ENCODE data around the gene GPR78. TPM values are rescaled to one million over a fixed set of nuclear protein-coding genes. Genes with fewer than 3 reads are reported as not detected.

The GPR78 gene
- total RNA-seq, 1 donor from 2014 or later: 0.09 TPM

DNA sequence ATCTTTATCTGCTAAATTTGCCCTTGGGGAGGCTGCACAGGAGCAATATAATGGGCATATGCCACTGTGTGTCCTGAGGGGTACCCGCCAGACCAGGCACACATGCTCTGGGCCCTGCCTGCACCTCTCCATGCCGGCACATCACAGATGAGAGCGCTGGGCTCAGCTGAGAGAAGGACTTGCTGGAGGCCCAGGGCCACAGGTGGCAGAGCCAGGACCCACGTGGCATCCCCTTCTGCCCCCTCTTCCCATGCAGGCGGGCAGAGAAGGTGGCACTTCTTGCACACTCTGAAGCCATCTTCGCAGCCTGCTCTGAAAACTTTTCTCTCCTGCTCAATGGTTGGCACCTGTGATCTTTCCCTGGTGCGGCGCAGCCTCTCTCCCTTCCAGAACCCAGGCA is 32.5 kb downstream of the GPR78 start:
- H3F3A ChIP-seq (ENCODE audit: low read depth): no peaks in the 10 kb centered on the region
- H3K9ac ChIP-seq: no peak overlapping the region
- H3K27me3 Mint-ChIP-seq (ENCODE audit: insufficient read depth, low read depth): peaks cover 6% of the 10 kb centered on the region
- no peaks in the 10 kb centered on the region for H3K36me3 ChIP-seq
- H4K20me1 ChIP-seq (ENCODE audit: low read depth): peaks cover 1% of the 10 kb centered on the region
- no peak overlapping the region for H2AFZ ChIP-seq (replicated peaks)
- H3K79me2 ChIP-seq (ENCODE audit: low read depth): no peaks in the 10 kb centered on the region
- no peaks in the 10 kb centered on the region for H3K27me3 ChIP-seq
- H3K9me3 Mint-ChIP-seq: no peaks in the 10 kb centered on the region
- H3K4me1 ChIP-seq: no peaks in the 10 kb centered on the region
- no peak overlapping the region for H3K4me2 ChIP-seq
- H3K36me3 Mint-ChIP-seq: no peaks in the 10 kb centered on the region
- H3K27ac Mint-ChIP-seq: no peak overlapping the region
- H3K4me1 Mint-ChIP-seq: no peaks in the 10 kb centered on the region
- no peak overlapping the region for H3K4me3 ChIP-seq
- H3K4me3 Mint-ChIP-seq: no peak overlapping the region
- no peak for TF ChIP-seq EZH2phosphoT487 (IDR thresholded peaks at IDR 0.05)
- no peak for DNase-seq (ENCODE audit: low spot score)
- no peak overlapping the region for H3K27ac ChIP-seq
- H3K9me3 ChIP-seq (ENCODE audit: low read depth): no peaks in the 10 kb centered on the region

DNA sequence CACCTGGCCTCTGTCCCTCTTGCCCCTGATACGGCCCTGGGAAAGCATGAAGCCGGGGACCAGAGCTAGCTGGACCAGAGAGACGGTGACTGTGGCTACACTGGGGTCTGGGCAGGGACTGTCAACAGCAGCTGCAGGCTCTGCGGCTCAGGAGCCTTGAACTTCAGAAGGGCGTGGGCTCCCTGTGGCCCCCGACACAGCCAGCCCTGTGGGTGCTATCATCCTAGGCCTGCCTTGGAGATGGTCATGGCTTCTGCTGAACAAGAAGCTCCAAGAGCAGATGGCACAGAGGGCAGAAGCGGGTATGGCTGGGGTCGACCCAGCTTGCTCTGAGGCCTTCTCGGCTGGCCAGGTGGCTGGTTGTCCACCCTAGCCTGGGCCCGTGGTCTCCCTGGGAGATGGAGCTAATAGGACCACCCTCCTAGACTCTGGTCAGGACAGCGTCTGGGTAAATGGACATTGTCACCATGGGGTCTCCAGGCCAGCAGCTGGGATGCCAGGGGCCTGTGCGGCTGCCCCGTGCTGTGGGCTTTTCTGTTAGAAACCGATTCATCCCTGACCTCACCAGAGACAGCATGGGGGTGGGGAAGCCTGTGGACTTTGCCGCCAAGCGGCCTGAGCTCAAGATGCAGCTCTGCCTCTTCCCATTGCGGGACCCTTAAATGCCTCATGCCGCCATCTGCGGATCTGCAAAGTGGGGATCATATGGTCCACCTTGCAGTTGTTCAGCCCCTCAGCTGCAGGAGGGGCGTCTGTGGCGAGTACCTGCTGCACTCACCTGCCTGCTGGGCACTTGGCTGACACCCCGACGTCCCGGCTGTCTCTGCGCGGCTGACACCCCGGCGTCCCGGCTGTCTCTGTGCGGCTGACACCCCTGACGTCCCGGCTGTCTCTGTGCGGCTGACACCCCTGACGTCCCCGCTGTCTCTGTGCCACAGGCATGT is 33.5 kb downstream of the GPR78 start:
- Histone ChIP-seq H3K27ac (no peak overlapping the region), H3K4me3 (no peak overlapping the region), H3K36me3 (no peaks in the 10 kb centered on the region), H3K9me3 (ENCODE audit: low read depth) (no peaks in the 10 kb centered on the region), H3K27me3 (no peaks in the 10 kb centered on the region), H4K20me1 (ENCODE audit: low read depth) (peaks cover 4% of the 10 kb centered on the region), H3K4me2 (no peak overlapping the region), H3K9ac (no peak overlapping the region), H3K79me2 (ENCODE audit: low read depth) (no peaks in the 10 kb centered on the region), H2AFZ (replicated peaks) (no peak overlapping the region), H3K4me1 (no peaks in the 10 kb centered on the region), H3F3A (ENCODE audit: low read depth) (no peaks in the 10 kb centered on the region)
- DNase-seq (ENCODE audit: low spot score): no peak
- H3K27me3 Mint-ChIP-seq (ENCODE audit: insufficient read depth, low read depth): peaks cover 10% of the 10 kb centered on the region
- TF ChIP-seq EZH2phosphoT487 (IDR thresholded peaks at IDR 0.05) (no peak), EZH2 (IDR thresholded peaks at IDR 0.05) (no peak)
- TF ChIP-seq, protein P1, sequence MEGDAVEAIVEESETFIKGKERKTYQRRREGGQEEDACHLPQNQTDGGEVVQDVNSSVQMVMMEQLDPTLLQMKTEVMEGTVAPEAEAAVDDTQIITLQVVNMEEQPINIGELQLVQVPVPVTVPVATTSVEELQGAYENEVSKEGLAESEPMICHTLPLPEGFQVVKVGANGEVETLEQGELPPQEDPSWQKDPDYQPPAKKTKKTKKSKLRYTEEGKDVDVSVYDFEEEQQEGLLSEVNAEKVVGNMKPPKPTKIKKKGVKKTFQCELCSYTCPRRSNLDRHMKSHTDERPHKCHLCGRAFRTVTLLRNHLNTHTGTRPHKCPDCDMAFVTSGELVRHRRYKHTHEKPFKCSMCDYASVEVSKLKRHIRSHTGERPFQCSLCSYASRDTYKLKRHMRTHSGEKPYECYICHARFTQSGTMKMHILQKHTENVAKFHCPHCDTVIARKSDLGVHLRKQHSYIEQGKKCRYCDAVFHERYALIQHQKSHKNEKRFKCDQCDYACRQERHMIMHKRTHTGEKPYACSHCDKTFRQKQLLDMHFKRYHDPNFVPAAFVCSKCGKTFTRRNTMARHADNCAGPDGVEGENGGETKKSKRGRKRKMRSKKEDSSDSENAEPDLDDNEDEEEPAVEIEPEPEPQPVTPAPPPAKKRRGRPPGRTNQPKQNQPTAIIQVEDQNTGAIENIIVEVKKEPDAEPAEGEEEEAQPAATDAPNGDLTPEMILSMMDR (IDR thresholded peaks at IDR 0.05): no peak
- H3K27ac Mint-ChIP-seq: no peak overlapping the region
- H3K4me1 Mint-ChIP-seq: no peaks in the 10 kb centered on the region
- H3K36me3 Mint-ChIP-seq: no peaks in the 10 kb centered on the region
- no peaks in the 10 kb centered on the region for H3K9me3 Mint-ChIP-seq
- H3K4me3 Mint-ChIP-seq: no peak overlapping the region

DNA sequence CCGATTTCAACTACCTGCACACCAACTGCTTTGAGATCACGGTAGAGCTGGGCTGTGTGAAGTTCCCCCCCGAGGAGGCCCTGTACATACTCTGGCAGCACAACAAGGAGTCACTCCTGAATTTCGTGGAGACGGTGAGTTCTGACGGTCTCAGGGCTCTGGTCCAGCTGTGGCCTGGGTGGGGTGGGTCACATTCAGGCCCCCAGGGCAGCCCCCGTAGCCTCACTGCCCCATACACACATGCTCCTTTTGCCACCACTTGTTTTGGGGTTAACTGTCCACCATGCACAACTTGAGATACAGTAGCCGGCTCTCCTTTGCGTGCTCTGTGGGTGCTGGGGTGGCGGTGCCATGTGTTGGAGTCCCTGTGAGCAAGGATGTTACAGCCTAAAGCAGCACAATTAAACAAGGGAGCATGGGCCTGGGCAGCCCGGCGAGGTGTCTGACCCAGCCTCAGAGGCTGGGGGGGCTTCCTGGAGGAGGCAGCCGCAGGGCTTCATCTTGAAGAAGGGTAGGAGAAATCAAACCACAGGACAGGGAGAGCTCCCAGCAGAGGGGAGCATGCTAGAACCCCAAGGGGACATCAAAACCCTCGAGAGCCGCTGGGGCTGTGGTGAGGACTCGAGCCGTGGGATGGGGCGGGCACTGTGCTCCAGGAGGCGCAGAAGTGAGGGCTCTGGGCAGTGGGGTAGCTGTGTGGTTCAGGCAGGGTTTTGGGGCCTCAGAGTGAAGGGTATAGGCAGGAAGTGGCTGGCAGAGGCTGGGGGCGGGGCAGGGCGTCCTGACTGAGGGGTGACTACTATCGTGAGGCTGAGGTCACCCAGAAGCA is 34.4 kb downstream of the GPR78 start:
- peaks cover 10% of the 10 kb centered on the region for H3K27me3 Mint-ChIP-seq (ENCODE audit: insufficient read depth, low read depth)
- Histone ChIP-seq H3K79me2 (ENCODE audit: low read depth) (no peaks in the 10 kb centered on the region), H3K27ac (no peak overlapping the region), H3K36me3 (no peaks in the 10 kb centered on the region), H3K9me3 (ENCODE audit: low read depth) (no peaks in the 10 kb centered on the region), H3K4me3 (no peak overlapping the region), H3K4me2 (no peak overlapping the region), H3K9ac (no peak overlapping the region), H3K27me3 (no peaks in the 10 kb centered on the region), H4K20me1 (ENCODE audit: low read depth) (peaks cover 4% of the 10 kb centered on the region), H3K4me1 (no peaks in the 10 kb centered on the region), H3F3A (ENCODE audit: low read depth) (no peaks in the 10 kb centered on the region), H2AFZ (replicated peaks) (no peak overlapping the region)
- no peak for DNase-seq (ENCODE audit: low spot score)
- H3K4me1 Mint-ChIP-seq: no peaks in the 10 kb centered on the region
- no peak for TF ChIP-seq EZH2phosphoT487 (IDR thresholded peaks at IDR 0.05)
- TF ChIP-seq EZH2 (IDR thresholded peaks at IDR 0.05): no peak
- TF ChIP-seq, protein P1 (IDR thresholded peaks at IDR 0.05): no peak
- H3K4me3 Mint-ChIP-seq: no peak overlapping the region
- H3K9me3 Mint-ChIP-seq: no peaks in the 10 kb centered on the region
- no peaks in the 10 kb centered on the region for H3K36me3 Mint-ChIP-seq
- H3K27ac Mint-ChIP-seq: no peak overlapping the region

Measured in neural progenitor cell (in vitro differentiated cells).